ENCODE data around the gene SAP25.

Gene SAP25

DNA sequence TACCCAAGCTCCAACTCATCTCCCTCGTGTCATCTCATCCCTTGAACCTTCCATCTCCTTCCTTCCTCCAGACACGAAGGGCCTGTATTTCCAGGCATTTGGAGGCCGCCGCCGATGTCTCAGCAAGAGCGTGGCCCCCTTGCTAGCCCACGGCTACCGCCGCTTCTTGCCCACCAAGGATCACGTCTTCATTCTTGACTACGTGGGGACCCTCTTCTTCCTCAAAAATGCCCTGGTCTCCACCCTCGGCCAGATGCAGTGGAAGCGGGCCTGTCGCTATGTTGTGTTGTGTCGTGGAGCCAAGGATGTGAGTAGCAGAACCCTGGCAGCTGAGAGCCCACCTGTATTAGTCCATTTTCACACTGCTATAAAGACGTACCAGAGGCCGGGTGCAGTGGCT is 17.9 kb upstream of the SAP25 start:
- DNase-seq, result no peak

DNA sequence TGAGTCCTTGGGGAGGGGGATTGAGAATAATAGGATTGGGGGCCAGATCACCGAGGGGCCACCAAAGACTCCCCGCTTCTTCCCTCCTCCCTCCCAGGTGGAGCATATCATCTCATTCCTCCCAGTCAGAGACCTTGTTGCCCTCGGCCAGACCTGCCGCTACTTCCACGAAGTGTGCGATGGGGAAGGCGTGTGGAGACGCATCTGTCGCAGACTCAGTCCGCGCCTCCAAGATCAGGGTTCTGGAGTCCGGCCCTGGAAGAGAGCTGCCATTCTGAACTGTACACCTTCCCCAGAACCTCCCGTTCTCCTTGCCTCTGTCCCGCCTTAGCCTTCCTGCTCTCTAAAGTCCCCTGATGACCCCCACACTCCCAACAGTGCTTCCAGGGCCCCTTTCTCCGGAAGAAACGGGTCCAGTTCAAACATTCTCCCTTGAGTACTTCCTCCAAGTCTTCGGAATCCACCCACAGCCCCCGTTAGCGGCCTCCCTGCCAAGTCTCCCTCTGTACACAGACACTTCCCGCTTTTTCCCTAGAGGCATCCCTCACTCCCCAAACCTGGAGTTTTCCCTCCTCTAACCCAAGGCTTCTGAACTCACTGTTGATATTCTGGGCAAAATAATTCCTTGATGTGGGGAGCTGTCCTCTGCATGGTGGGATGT is 16.5 kb upstream of the SAP25 start:
- no peak for DNase-seq

GRCh38 chr7:100589341-100589947 is 15.7 kb upstream of the SAP25 start:
- no peak for DNase-seq

DNA sequence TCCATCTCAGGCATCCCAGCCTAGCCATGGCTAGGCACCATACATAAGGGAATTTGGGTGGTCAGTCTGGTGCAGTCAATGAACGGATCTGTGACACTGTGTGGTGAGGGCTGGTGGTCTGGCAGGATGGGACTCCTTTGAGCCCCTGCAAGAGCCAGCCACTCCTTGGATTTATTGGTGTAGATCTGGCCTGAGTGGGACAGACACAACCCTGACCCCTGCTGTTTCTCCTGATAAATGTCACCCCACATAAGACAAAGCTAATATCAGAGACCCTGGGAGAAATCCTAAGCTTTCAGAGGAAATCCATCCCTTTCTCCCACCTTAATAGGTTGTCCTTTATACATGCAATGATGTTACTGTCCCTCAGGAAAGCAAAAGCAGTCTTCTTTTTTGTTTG is 14.7 kb upstream of the SAP25 start:
- no peak for DNase-seq

- DNase-seq, result peak; percentile 100
Observed at GRCh38 chr7:100586266-100587025, 12.7 kb upstream of the SAP25 start, which contains the start of gene FBXO24. Gene FBXO24 (plus strand): TSS chr7:100586328. CDS start chr7:100586626, 298 bp downstream.

- DNase-seq, result no peak
Observed at GRCh38 chr7:100585511-100586265, 12.0 kb upstream of the SAP25 start, which contains the start of gene LRCH4. Gene LRCH4 (minus strand): TSS chr7:100586129. CDS start chr7:100586100, 29 bp downstream.

DNA sequence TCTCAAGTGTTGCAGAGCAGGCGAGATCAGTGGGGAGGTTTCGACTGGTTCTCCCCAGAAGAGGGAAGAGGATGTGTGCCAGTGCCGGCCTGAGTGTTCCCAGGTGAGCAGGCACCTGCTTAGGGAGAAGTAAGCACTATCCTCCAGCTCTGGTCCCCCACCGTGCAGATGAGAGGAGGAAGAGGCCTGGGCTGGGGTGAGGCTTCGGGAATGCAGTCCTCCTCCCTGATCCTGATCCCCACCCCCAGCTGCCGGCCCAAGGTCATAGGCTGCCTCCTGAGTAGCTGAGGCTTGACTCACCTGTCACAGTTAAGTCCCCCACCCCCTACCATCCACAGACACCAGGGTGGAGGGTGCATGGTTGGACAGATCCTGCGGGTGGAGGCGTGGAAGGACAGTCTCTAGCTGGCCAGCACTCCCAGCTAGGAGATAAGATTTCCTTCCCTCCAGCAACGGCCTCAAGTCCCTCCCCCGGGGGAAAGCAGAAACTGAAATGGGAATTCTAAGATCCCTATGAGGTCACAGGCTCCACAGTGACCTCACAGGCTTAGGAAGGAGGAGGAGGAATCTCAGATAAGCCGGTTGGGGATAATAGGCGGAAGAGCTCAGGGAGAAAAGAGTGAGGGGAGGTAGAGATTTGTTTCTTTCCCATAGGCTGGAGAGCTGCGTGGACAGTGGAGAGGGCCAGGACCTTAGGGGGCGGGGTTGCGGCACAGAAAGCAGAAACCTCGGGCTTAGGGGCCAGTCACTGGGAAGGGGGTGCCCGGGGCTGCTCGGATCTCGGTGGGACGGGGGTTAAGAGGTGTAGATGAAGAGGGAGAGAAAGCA is 11.2 kb upstream of the SAP25 start:
- DNase-seq, result no peak

- DNase-seq, result no peak
Observed at GRCh38 chr7:100584054-100584682, 10.5 kb upstream of the SAP25 start.

- no peak for DNase-seq
Observed at GRCh38 chr7:100583132-100584053, 9.7 kb upstream of the SAP25 start.

DNA sequence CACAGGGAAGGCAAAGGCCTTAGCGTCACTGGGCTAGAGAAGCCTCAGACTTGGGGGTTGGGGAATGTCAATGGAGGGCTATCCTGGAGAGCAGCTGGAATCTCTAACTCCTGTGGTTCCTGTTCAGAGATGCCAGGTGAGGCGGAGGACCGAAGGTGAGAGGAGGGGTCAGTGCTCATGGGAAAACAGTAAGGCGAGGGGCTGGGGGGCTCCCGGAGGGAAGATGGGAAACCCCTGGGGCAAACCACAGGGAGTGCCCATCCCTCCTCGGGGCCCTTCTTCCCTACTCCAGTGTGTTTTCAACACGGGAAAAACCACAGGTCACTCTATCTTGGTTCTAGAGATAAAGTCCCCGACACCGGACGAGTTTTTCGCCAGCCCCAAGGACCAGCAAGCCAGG is 8.9 kb upstream of the SAP25 start:
- DNase-seq, result no peak

- DNase-seq, result no peak
Observed at GRCh38 chr7:100582041-100582579, 8.4 kb upstream of the SAP25 start.

GRCh38 chr7:100580466-100581283 is 7.0 kb upstream of the SAP25 start:
- DNase-seq, result no peak

DNA sequence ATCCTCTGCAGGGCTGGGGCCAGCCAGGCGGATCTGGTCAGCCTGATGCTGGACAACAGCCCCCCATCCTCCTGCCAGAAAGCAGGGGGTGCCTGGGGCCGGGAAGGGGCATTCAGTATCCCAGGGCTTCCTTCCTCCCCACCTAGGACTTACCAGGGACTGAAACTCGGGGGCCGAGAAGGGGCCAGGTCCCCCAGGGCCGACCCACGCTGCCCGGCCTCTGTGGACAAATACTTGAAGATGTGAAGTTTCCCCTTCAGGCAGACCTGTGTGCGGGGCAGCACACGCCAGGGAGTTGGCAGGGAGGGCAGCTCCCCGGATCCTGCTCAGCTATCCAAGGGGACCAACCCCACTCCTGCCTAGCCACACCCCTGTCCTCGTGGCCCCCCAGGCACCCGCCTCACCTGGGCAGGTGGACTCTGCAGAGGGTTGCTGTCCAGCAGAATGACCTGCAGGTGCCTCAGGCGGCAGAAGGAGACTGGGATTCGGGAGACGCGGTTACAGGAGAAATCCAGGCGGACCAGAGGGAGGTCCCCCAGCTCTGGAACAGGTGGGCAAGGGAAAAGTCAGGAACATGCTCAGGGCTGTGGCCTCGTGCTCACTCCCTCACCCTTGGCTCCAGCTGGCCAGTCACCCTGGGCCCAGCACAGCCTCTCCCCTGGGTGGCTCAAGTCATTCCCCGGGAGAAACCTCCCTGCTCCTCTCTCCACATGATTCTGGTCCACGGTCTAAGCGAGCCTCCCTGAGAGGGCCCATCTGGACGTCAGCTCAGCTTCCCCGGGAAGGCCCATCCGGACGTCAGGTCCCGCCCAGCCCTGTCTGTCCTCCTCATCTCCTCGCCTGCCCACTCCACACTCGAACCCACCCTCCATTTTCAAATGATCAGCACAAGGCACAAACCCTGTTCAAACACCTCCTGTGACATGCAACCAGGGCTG is 4.8 kb upstream of the SAP25 start:
- DNase-seq, result no peak

GRCh38 chr7:100577507-100577906 is 3.8 kb upstream of the SAP25 start:
- no peak for DNase-seq

- no peak for DNase-seq
Observed at GRCh38 chr7:100577103-100577502, 3.4 kb upstream of the SAP25 start.

- DNase-seq, result no peak
Observed at GRCh38 chr7:100576384-100576993, 2.8 kb upstream of the SAP25 start.

DNA sequence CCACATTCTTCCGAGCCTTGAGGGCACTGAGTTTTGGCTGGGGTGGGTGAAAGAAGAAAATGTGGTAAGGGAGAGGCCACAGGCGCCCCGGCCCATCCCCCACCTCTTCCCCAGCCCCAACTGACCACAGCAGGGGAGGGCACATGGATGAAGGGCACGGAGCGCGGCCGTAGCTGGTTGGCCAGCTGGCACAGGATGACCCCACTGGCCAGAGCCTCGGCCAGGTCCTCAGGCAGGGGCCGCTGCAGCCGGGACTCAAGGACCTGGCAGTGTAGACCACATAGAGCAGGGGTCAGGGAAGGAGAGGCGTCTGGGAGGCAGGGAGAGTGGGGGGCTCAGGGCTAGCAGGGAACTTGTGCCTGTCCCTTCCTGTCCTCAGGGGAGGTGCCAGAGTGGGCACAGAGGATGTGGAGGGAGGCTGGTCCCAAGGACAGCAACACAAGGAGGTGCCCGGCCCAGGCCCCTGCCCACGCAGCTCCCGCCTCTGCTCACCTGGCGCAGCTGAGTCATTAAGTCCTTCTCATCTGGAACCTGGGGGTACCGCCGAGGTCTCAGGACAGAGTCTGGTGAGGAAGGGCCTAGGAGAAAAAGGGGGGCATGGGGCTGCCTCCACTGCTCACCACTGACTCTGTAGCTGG is 2.2 kb upstream of the SAP25 start:
- DNase-seq, result no peak

Measured in DMS 273 treated with DMSO at 0.1 percent for 48 hours (cell line).